ENCODE measurements around the gene PNLDC1.
"Not testable (repeated sequence)": the region's sequence is repeated elsewhere in the genome, so short reads cannot be mapped to it uniquely, and the experiment has no call there.

PNLDC1 gene

DNA sequence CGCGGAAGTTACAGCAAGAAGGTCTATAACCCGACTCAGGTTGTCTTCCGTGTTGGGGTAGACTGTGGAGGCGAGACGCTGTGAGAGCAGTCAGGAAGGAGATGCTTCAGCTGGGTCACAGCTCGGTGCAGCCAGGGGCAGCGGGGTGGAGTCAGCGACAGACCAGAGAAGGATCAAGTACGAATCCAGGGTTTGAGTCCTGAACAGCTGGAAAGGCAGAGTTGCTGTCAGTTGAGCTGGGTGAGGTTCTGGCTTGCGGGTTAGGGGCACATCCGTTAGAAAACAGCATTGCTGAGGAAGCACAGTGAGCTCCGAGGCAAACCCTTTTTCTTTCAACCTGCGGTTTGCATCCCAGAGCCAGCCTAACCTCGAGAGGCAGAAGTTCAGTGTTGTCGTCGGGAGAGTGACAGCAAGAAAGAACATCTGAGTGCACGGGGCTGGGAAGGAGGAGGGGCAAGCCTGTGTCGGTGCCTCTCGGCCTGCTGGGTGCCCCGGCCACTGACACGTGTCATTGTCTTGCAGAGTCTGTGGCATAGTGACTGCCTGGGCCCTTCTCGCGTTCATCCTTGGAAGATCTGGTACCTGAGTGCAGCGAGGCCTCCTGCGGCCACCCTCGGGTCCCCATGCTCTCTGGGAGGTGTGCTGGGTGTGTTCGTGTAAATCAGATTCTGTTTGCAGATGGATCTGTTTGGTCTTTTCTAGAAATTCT is 20.0 kb downstream of the PNLDC1 start:
- no peak for DNase-seq

GRCh38 chr6:159821122-159821521 is 21.0 kb downstream of the PNLDC1 start:
- DNase-seq: no peak

DNA sequence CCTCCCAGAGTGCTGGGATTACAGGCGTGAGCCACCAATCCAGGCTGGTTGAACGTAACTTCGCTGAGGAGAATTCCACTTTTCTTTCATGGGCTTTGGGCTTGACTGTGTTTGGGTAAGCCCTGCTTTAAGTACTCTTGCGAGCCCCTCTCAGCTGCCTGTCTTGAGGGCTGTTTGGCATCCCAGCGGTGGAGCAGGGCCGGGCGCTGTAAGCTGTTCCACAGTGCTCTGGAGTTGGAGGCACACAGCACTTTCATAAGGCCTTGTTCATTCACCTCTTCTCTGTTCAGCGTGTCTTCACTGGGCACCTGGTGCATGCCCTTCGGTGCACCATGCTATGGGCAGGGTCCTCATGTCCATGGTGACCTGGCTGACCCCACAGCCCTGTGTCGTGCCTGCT is 21.6 kb downstream of the PNLDC1 start:
- DNase-seq: no peak

GRCh38 chr6:159823953-159824352 is 23.9 kb downstream of the PNLDC1 start:
- DNase-seq: no peak

DNA sequence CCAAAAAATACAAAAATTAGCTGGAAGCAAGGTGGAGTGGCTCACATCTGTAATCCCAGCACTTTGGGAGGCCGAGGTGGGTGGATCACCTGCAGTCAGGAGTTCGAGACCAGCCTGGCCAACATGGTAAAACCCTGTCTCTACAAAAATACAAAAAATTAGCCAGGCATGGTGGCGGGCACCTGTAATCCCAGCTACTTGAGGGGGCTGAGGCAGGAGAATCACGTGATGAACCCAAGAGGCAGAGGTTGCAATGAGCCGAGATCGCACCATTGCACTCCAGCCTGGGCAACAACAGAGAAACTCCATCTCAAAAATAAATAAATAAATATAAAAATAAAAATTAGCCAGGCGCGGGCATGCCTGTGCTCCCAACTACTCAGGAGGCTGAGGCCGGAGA is 24.6 kb downstream of the PNLDC1 start:
- DNase-seq: not testable (repeated sequence)

GRCh38 chr6:159826004-159826403 is 25.9 kb downstream of the PNLDC1 start:
- DNase-seq: no peak

DNA sequence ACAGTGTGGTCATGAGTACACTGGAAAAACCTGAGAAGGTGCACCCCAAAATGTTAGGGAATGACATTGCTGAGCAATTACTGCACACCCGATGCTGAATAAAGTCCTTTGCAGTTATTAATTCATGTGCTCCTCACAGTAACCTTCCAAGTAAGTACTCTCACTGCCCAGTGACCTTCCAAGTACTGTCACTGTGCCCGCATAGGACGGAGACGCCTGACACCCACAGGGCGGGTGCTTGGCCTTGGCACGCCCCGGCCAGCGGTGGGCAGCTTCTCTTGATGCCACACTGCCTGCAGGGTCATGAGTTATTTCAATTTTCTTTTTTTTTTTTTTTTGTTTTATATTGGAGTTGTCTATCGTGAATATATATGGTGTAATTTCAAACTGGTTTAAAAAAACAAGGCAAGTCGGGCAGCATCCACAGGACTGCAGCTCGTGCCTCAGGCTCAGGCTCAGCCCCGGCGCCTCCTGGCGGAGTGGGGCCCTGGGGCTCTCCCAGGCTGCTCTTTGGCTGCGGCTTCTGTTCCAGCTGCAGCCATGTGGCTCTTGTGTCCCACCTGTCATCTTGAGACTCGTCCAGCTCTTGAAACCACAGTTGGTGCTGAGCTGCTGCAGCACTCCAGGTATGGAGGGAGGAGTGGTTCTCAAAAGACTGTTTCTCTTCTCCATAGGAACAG is 27.0 kb downstream of the PNLDC1 start:
- peak; percentile 62 for DNase-seq

GRCh38 chr6:159828074-159828473 is 28.0 kb downstream of the PNLDC1 start:
- DNase-seq: no peak

- DNase-seq: no peak
These were observed 29.4 kb downstream of the PNLDC1 start for GRCh38 chr6:159829526-159829925.

DNA sequence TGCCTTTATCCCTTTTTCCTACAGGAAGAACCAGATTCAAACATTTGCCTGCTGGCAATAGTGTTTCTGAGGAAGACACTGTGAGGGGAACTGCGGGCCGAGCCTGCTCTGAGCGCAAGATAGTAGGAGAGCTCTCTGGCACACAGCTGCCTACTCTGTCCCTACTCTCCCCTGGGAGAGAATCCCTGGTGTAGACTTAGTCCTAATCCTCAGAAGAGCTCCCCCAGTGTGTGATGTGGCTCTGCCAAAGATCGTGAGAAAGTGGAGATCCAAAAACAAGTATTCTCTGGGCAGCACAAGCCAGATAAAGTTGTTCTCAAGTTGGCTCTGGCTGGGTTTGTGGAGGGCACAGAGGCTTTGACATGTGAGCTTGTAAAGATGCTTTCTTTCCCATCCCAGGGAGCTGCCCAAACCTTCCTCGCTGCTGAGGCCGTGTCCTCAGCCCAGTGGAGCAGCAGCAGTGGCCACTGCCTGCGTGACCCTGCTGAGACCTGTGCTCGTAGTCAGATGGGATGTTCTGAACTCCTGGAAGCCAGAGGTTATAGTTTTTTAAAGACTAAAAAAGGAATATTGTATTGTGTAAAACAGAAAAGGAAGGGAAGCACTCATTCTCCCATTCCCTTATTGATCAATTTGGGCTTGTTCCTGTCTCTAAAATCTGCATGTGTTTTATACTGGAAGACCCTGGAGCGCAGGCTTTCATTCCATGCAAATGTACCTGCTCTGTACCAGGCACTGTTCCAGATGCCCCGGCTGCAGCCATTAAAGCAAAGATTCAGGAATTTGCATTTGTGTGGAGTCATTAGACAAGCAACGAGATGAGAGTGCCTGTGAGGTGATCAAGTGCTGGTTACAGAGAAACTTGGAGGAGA is 30.7 kb downstream of the PNLDC1 start:
- no peak for DNase-seq

GRCh38 chr6:159831373-159831679 is 31.2 kb downstream of the PNLDC1 start:
- DNase-seq: no peak

DNA sequence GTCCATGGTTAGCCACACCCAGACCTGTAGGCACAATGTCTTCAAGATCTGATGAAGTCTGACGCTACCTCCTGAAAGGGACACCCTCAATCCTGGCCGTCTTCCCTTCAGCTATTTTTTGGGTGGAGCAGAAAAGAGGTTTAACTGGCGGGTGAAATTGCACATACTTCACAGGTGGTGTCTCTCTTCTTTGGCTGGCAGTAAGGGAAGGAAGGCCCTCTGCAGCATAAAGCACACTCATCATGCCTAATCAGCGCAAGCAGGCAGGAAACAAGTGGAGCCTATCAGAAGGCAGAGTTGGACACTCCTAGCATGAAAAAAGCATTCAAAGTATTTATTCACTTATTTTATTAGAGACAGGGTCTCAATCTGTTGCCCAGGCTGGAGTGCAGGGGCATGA is 32.9 kb downstream of the PNLDC1 start:
- DNase-seq: no peak

DNA sequence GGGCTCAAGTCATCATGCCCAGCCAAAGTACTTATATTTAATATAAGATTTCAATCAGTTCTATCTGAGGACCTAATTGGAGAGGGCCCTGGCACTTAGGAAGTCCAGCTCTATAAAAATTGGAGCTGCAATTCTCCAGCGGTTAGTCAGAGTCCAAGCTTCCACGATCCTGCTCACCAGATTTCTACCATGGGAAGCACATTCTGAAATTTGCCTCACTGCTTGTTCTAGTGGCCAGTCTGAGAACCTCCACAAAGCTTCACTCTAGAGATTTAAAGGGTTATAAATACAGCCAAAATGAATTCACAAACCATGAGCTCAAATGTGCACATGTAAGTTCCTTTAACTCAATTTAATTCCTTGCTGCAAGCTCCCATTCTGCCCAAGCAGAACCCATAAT is 33.5 kb downstream of the PNLDC1 start:
- DNase-seq: no peak

GRCh38 chr6:159833997-159834603 is 34.0 kb downstream of the PNLDC1 start:
- DNase-seq: no peak

GRCh38 chr6:159836718-159837490 is 36.8 kb downstream of the PNLDC1 start:
- no peak for DNase-seq

- no peak for DNase-seq
These were observed 37.4 kb downstream of the PNLDC1 start for GRCh38 chr6:159837511-159837910.

GRCh38 chr6:159838020-159838744 is 38.1 kb downstream of the PNLDC1 start:
- no peak for DNase-seq

- no peak for DNase-seq
These were observed 42.0 kb downstream of the PNLDC1 start for GRCh38 chr6:159842035-159842434.

GRCh38 chr6:159844737-159845645 is 44.9 kb downstream of the PNLDC1 start:
- peak; percentile 52 for DNase-seq

DNA sequence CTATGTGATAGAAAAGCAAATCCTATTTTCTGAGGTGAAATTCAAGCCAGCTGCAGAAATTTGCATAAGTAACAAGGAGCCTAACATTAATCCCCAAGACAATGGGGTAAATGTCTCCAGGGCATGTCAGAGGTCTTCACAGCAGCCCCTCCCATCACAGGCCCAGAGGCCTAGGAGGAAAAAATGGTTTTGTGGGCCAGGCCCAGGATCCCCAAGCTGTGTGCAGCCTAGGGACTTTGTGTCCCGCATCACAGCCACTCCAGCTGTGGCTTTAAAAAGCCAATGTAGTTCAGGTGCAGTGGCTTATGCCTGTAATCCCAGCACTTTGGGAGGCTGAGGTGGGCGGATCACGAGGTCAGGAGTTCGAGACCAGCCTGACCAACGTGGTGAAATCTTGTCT is 48.5 kb downstream of the PNLDC1 start:
- DNase-seq: not testable (repeated sequence)

- not testable (repeated sequence) for DNase-seq
These were observed 49.8 kb downstream of the PNLDC1 start for GRCh38 chr6:159849851-159850250.
